ENCODE measurements around the gene TRIM51G.
A peak's percentile ranks its signal among the peaks of the same experiment; 100 is the strongest.
"Not testable (repeated sequence)": the region's sequence is repeated elsewhere in the genome, so short reads cannot be mapped to it uniquely, and the experiment has no call there.

Gene TRIM51G

GRCh38 chr11:48983785-48984184 is at the start of gene TRIM51G:
TSS of gene TRIM51G (minus strand) at chr11:48983885. CDS start at chr11:48981695, 2,190 bp downstream.
- not testable (repeated sequence) for DNase-seq (ENCODE audit: low spot score)

GRCh38 chr11:49028523-49028922 is 44.8 kb upstream of the TRIM51G start, which contains the start of gene TRIM49B:
TSS of gene TRIM49B (plus strand) at chr11:49028823. CDS start at chr11:49031600, 2,777 bp downstream.
- not testable (repeated sequence) for DNase-seq (ENCODE audit: low spot score)

DNA sequence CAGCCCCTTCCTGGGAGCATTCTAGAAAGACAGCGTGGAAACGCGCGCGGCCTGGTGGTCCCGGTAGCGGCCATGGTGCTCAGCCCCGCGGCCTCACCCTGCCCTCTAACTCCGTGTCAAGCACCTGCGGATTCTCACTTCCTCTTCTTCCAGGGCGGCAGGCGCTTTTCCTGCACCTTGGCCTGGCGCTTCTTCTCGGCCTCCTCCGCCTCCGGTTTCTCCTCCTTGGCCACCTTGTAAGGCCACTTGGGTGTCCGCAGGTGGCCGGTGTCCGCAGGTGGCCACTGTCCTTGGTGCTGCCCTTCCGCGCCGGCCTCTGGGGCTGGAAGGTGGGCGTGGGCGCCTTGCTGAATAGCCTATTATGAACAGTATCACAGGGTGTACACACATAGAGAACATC is 15.1 kb downstream of the TRIM51G start:
- DNase-seq (ENCODE audit: low spot score) = not testable (repeated sequence)

DNA sequence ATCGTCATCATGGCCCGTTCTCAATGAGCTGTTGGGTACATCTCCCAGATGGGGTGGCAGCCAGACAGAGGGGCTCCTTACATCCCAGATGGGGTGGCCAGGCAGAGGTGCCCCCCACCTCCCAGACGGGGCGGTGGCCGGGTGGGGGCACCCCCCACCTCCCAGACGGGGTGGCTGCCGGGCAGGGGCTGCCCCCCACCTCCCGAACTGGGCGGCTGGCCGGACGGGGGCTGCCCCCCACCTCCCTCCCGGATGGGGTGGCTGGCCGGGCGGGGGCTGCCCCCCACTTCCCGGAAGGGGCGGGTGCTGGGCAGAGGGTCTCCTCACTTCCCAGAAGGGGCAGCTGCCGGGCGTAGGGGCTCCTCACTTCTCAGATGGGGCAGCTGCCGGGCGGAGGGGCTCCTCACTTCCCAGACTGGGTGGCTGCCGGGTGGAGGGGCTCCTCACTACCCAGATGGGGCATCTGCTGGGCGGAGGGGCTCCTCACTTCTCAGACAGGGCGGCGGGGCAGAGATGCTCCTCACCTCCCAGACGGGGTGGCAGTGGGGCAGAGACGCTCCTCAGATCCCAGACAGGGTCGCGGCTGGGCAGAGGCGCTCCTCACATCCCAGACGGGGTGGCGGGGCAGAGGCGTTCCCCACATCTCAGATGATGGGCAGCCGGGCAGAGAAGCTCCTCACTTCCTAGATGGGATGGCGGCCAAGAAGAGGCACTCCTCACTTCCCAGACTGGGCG is 28.2 kb downstream of the TRIM51G start:
- not testable (repeated sequence) for DNase-seq (ENCODE audit: low spot score)

DNA sequence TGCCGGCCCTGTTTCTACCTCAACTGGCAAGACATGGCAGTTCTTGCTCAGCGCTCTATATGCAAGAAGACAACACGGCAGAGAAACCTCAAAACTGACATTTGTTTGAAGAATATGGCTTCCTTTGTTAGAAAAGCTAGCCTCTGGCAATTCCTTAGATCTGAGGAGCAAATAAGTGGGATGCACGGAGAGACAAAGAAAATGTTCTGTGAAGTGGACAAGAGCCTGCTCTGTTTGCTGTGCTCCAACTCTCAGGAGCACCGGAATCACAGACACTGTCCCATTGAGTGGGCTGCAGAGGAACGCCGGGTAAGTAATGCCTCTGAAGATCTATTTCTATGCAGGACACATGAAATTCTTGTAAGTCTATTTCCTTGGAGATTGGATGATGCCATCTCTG is 37.9 kb downstream of the TRIM51G start:
- peak; percentile 42 for DNase-seq (ENCODE audit: low spot score)
